Spleen (tissue), 11 donors: ENCODE results near the gene TMOD4. TPM values are rescaled to one million over a fixed set of nuclear protein-coding genes. Genes with fewer than 3 reads are reported as not detected.

Experiments
- DNase-seq: peaks from one replicate; pipeline ENCODE4 v3.0.0-alpha.2; 2020
- H3K27ac ChIP-seq, 8 donors: fragments of 200-600 bp; sonication (generic) in 7 of 8; 1 replicate in 4 of 8; 2 replicates in 4 of 8; pipeline versions ENCODE4 v1.5.0 to v1.8.0; 2016 to 2021; ENCODE audit warnings: inconsistent platforms in 4 of 8, mild to moderate bottlenecking in 4 of 8, moderate library complexity in 1 of 8
- H3K27me3 ChIP-seq, 7 donors: fragments of 200-600 bp; sonication (generic) in 6 of 7; replicated peaks in 1 of 7; 1 replicate in 4 of 7; 2 replicates in 3 of 7; pipeline versions ENCODE4 v1.5.0 to v1.8.0; 2016 to 2021; ENCODE audit warnings: inconsistent platforms in 3 of 7, mild to moderate bottlenecking in 1 of 7
- H3K36me3 ChIP-seq, 6 donors: fragments of 200-600 bp; sonication (generic) in 5 of 6; 1 replicate in 4 of 6; 2 replicates in 2 of 6; pipeline versions ENCODE4 v1.5.0 to v1.8.0; 2016 to 2021; ENCODE audit warnings: inconsistent platforms in 2 of 6
- H3K4me1 ChIP-seq, 6 donors: fragments of 200-600 bp; sonication (generic) in 5 of 6; 1 replicate in 3 of 6; 2 replicates in 3 of 6; pipeline versions ENCODE4 v1.5.0 to v1.8.0; 2016 to 2021; ENCODE audit warnings: inconsistent platforms in 3 of 6
- H3K4me3 ChIP-seq, 8 donors: fragments of 200-600 bp; sonication (generic) in 7 of 8; 1 replicate in 4 of 8; 2 replicates in 4 of 8; pipeline versions ENCODE4 v1.5.0 to v1.8.0; 2016 to 2021; ENCODE audit warnings: inconsistent platforms in 4 of 8, mild to moderate bottlenecking in 4 of 8, moderate library complexity in 2 of 8
- H3K9me3 ChIP-seq, 8 donors: fragments of 200-600 bp; sonication (generic) in 7 of 8; 1 replicate in 4 of 8; 2 replicates in 4 of 8; pipeline versions ENCODE4 v1.5.0 to v1.8.0; 2016 to 2021; ENCODE audit warnings: inconsistent platforms in 4 of 8
- CTCF ChIP-seq, 11 experiments: fragments of 200-600 bp in 7 of 11; fragments of 450-650 bp in 4 of 11; sonication (generic) in 4 of 11; IDR thresholded peaks in 8 of 11; conservative IDR thresholded peaks in 3 of 11; 1 replicate in 7 of 11; 2 replicates in 4 of 11; pipeline versions ENCODE4 v1.4.0 to v1.8.0; 2016 to 2021; ENCODE audit warnings: antibody characterized with exemption in 11 of 11, inconsistent platforms in 4 of 11, mild to moderate bottlenecking in 1 of 11
- POLR2A ChIP-seq, 3 donors: fragments of 450-650 bp; IDR thresholded peaks; one replicate each; pipeline ENCODE4 v1.5.1; 2017; ENCODE audit warnings: antibody characterized with exemption in 3 of 3, mild to moderate bottlenecking in 1 of 3
- POLR2AphosphoS5 ChIP-seq, 3 donors: sonication (generic); formaldehyde crosslinking; IDR thresholded peaks; one replicate each; pipeline ENCODE4 v1.5.1; 2017; ENCODE audit warnings: antibody characterized with exemption in 3 of 3
- WGBS, 5 donors: extraction: QIAGEN DNeasy Blood & Tissue Kit in 3 of 5; methylation state at CpG; one replicate each; pipeline versions ENCODE4 v1.1.5 to v1.1.7; 2013 to 2018; 5-methylcytosine and 5-hydroxymethylcytosine counted together
- intact Hi-C: fragments of 100-400 bp; cut with DNase I; formaldehyde crosslinking; loops from one replicate; pipeline ENCODE4 v1.15.0; 2023; ENCODE audit warnings: low total_unique reads
- polyA plus RNA-seq, 3 donors: library from polyadenylated mRNA; stranded (reverse); fragments of 200-250 nt; gene quantifications; one replicate each; pipeline ENCODE4 v1.2.1, GENCODE V29; 2013
- total RNA-seq, 7 donors: library from RNA; depleted of rRNA in 3 of 7; stranded (reverse); fragments of >200 nt in 3 of 7; fragmentation: NEBNext Ultra II Directional in 4 of 7; extraction: Animal tissue kit (Norgen Biotek cat#: 25700) in 4 of 7; gene quantifications; one replicate each; pipeline versions ENCODE4 v1.1.0 to v1.2.1, GENCODE V29; 2016 to 2021
- donor health status: healthy with polysubstance abuse.
- donor health status: DM: no; HTN: no; CAD: no; lungs with moderate emphysema.
- donor health status: DM: no; HTN: no; CAD: no.
- donor health status: Bipolar disorder and iron deficiency.
- donor health status: healthy.
- donor health status: DM: no; HTN: no; CAD: no.
- donor health status: DM: yes; HTN: yes; CAD: no.

Gene TMOD4
- total and polyA plus RNA-seq, 10 donors: 0.44 to 2.0 (median 0.76) TPM; not detected in 3

- peak; percentile 79 for DNase-seq
- intact Hi-C loops: no loop called here
- TF ChIP-seq POLR2A (IDR thresholded peaks at IDR 0.05): no peak
- no peak for TF ChIP-seq CTCF (IDR thresholded peaks at IDR 0.05 in 8 of 11, conservative IDR thresholded peaks at IDR 0.05 in 3 of 11)
- no peak for TF ChIP-seq POLR2AphosphoS5 (IDR thresholded peaks at IDR 0.05)
- Histone ChIP-seq H3K9me3 (no peaks in the 10 kb centered on the region), H3K36me3 (no peaks in the 10 kb centered on the region), H3K27ac (peak overlapping the region in 2 of 8 donors; percentile 68 to 78), H3K4me1 (peaks cover 6 to 42% (median 20%) of the 10 kb centered on the region in 6 donors), H3K4me3 (peak overlapping the region; percentile 64 to 90 (median 80)), H3K27me3 (peaks cover 0 to 18% (median 8%) of the 10 kb centered on the region in 7 donors)
- WGBS, 5 donors: 26 to 45% (median 30%) methylated on average over 27 to 43 of the region's 43 CpGs
These were observed 30.3 kb downstream of the TMOD4 start for GRCh38 chr1:151145304-151146071.

DNA sequence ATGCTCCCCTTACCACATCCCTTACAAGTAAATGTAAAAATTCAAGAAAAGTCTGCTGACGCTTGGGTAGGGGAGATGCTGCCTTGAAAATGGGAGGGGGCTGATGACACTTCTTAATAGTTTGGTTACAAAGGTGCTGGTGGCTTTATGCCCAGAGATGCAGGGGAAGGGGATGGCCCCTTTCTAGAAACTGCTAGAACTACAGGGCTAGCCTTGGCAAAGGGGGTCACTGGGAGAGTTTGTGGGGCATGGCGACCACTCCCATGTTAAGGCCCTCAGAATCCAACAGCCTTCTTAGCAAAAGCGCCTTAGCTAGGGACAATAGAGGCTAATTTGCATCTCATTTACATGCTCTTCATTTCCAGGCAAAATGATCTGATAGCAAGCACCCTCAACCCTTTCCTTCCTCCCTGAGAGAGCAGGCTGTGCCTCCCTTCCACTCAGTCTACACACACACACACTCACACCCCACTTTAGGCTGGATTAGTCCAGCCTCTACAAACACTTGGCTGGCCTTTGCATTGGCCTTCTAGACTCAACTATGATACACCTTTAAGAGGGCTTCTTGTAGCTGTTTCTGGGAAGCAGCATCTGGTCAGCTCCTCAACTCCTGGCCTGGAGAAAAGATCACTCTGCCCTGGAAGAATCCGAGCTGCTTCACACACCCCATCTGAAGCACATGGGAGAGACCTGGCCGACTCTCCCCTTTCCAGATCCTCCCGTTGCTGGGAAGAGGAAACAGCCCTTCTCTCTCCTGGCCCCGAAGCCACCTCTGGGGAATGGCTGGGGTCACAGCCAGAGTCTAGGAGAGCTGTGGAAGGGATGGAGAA is 31.1 kb downstream of the TMOD4 start:
- TF ChIP-seq CTCF (IDR thresholded peaks at IDR 0.05 in 8 of 11, conservative IDR thresholded peaks at IDR 0.05 in 3 of 11) (no peak), POLR2A (IDR thresholded peaks at IDR 0.05) (no peak), POLR2AphosphoS5 (IDR thresholded peaks at IDR 0.05) (no peak)
- no peaks in the 10 kb centered on the region for H3K9me3 ChIP-seq
- H3K4me1 ChIP-seq: peaks cover 6 to 42% (median 20%) of the 10 kb centered on the region in 6 donors
- no peak overlapping the region for H3K27ac ChIP-seq
- WGBS, 5 donors: 73 to 82% (median 78%) methylated on average over 7 of the region's 7 CpGs
- DNase-seq: no peak
- intact Hi-C loops: no loop called here
- H3K4me3 ChIP-seq: peak overlapping the region in 2 of 8 donors; percentile 87 to 89
- no peaks in the 10 kb centered on the region for H3K36me3 ChIP-seq
- H3K27me3 ChIP-seq: peaks cover 0 to 18% (median 8%) of the 10 kb centered on the region in 7 donors

GRCh38 chr1:151143986-151144385 is 31.8 kb downstream of the TMOD4 start:
- intact Hi-C loops: no loop called here
- WGBS, 5 donors: 55 to 79% (median 66%) methylated on average over 4 to 5 of the region's 5 CpGs
- Histone ChIP-seq H3K4me1 (peaks cover 6 to 42% (median 20%) of the 10 kb centered on the region in 6 donors), H3K27ac (no peak overlapping the region), H3K27me3 (peaks cover 0 to 18% (median 8%) of the 10 kb centered on the region in 7 donors), H3K36me3 (no peaks in the 10 kb centered on the region), H3K4me3 (no peak overlapping the region), H3K9me3 (no peaks in the 10 kb centered on the region)
- TF ChIP-seq POLR2A (IDR thresholded peaks at IDR 0.05) (no peak), CTCF (IDR thresholded peaks at IDR 0.05 in 8 of 11, conservative IDR thresholded peaks at IDR 0.05 in 3 of 11) (no peak), POLR2AphosphoS5 (IDR thresholded peaks at IDR 0.05) (no peak)
- no peak for DNase-seq

- Histone ChIP-seq H3K27ac (no peak overlapping the region), H3K4me1 (peaks cover 6 to 42% (median 20%) of the 10 kb centered on the region in 6 donors), H3K36me3 (no peaks in the 10 kb centered on the region), H3K4me3 (no peak overlapping the region), H3K27me3 (peaks cover 0 to 18% (median 8%) of the 10 kb centered on the region in 7 donors), H3K9me3 (no peaks in the 10 kb centered on the region)
- intact Hi-C loops: no loop called here
- no peak for DNase-seq
- no peak for TF ChIP-seq CTCF (IDR thresholded peaks at IDR 0.05 in 8 of 11, conservative IDR thresholded peaks at IDR 0.05 in 3 of 11)
- WGBS, 5 donors: 59 to 78% (median 69%) methylated on average over 7 of the region's 7 CpGs
These were observed 32.7 kb downstream of the TMOD4 start for GRCh38 chr1:151143057-151143435.
